ENCODE results near the gene CTBP2. TPM values are rescaled to one million over a fixed set of nuclear protein-coding genes. Genes with fewer than 3 reads are reported as not detected.

CTBP2 gene
- total RNA-seq, 1 experiment from 2014 or later: 212 TPM

- Histone ChIP-seq H3K79me1 (ENCODE audit: insufficient read depth, low read depth, low read length, poor library complexity, severe bottlenecking) (peaks cover 4% of the 10 kb centered on the region), H4K8ac (replicated peaks; ENCODE audit: insufficient read length, low read depth, low read length) (no peak overlapping the region), H2BK20ac (ENCODE audit: low read depth, low read length, poor library complexity, severe bottlenecking) (no peak overlapping the region), H3K4me2 (ENCODE audit: insufficient read depth, insufficient read length, low read length) (no peak overlapping the region), H2BK120ac (ENCODE audit: low read depth, low read length, poor library complexity, severe bottlenecking) (no peak overlapping the region), H3K79me2 (ENCODE audit: insufficient read depth, low read length) (peaks cover 94% of the 10 kb centered on the region), H3T11ph (ENCODE audit: low read length) (no peak overlapping the region), H3K9me3 (ENCODE audit: control insufficient read depth, low read depth, low read length) (no peaks in the 10 kb centered on the region), H3K27ac (ENCODE audit: insufficient read length, low read depth, low read length) (no peak overlapping the region), H2BK12ac (ENCODE audit: insufficient read length, low read depth, low read length) (no peak overlapping the region), H3K23me2 (ENCODE audit: insufficient read length, low read depth, low read length, poor library complexity, severe bottlenecking) (no peaks in the 10 kb centered on the region), H3K27me3 (ENCODE audit: insufficient read depth, low read length) (no peaks in the 10 kb centered on the region), H3K23ac (ENCODE audit: insufficient read length, low read depth, low read length) (no peak overlapping the region), H2BK5ac (ENCODE audit: insufficient read length, low read length) (no peak overlapping the region), H3K9ac (ENCODE audit: extremely low read depth, insufficient read length, low read length) (no peak overlapping the region), H2BK15ac (ENCODE audit: low read depth, low read length) (no peak overlapping the region), H3K56ac (ENCODE audit: insufficient read length, low read depth, low read length) (no peak overlapping the region), H4K20me1 (ENCODE audit: control insufficient read depth, insufficient read depth, insufficient read length) (peaks cover 3% of the 10 kb centered on the region), H3K4ac (ENCODE audit: low read depth, low read length) (no peak overlapping the region), H2AFZ (ENCODE audit: low read length) (no peak overlapping the region), H3K4me1 (ENCODE audit: insufficient read depth, low read length) (peaks cover 18% of the 10 kb centered on the region), H2AK5ac (ENCODE audit: insufficient read length, low read length) (no peak overlapping the region), H3K14ac (ENCODE audit: insufficient read depth, low read length) (no peak overlapping the region), H3K18ac (ENCODE audit: insufficient read length, low read depth, low read length) (no peak overlapping the region), H4K91ac (ENCODE audit: insufficient read length, low read depth, low read length) (no peak overlapping the region), H4K5ac (ENCODE audit: insufficient read length, low read depth, low read length) (no peak overlapping the region)
- no CpG with 5 or more reads among the region's 10 CpGs for WGBS (ENCODE audit: extremely low coverage, insufficient read length, low lambda C conversion rate)
- Mint-ChIP-seq H3K4me3 (no peak overlapping the region), H3K9me3 (no peaks in the 10 kb centered on the region), H3K27me3 (ENCODE audit: low read depth) (no peaks in the 10 kb centered on the region), H3K27ac (peak overlapping the region in 1 of 3 experiments; percentile 52; a peak in 1 of 7 replicates), H3K36me3 (ENCODE audit: insufficient read depth in 1 of 3, low read depth in 3 of 3) (peaks cover 24 to 65% (median 60%) of the 10 kb centered on the region in 3 experiments), H3K4me1 (peaks cover 72 to 78% of the 10 kb centered on the region in 2 experiments)
- no peak for DNase-seq
- TF ChIP-seq CTCF (conservative IDR thresholded peaks at IDR 0.05): no peak
Measured at GRCh38 chr10:125124907-125125306, 35.5 kb downstream of the CTBP2 start.
